GM13977 (cell line): Measurements from ENCODE around the gene CRAT.

Source experiments
- DNase-seq: peaks from one replicate; pipeline ENCODE4 v3.0.0; 2012; ENCODE audit warnings: low spot score
- CTCF ChIP-seq: IDR thresholded peaks from 2 replicates; pipeline ENCODE4 v1.5.1; 2012; ENCODE audit warnings: mild to moderate bottlenecking, control low read depth; ENCODE audit not compliant: insufficient read depth; ENCODE audit errors: extremely low read depth, missing control alignments
- in situ Hi-C: fragments of 300-500 bp; cut with MboI; formaldehyde crosslinking; loops from one replicate; pipeline ENCODE4 v1.12.0; 2022; ENCODE audit warnings: low sequenced_read_pairs, low pct_unique_long_range_greater_than_20kb, mixed read lengths, inconsistent platforms; ENCODE audit not compliant: unreplicated experiment

Gene CRAT

GRCh38 chr9:129079829-129080228 is 30.8 kb downstream of the CRAT start:
- in situ Hi-C loops: no loop called here
- DNase-seq: no peak
- no peak for TF ChIP-seq CTCF

- TF ChIP-seq CTCF: no peak
- in situ Hi-C loops: no loop called here
- no peak for DNase-seq
These were observed 31.7 kb downstream of the CRAT start for GRCh38 chr9:129078691-129079503.

DNA sequence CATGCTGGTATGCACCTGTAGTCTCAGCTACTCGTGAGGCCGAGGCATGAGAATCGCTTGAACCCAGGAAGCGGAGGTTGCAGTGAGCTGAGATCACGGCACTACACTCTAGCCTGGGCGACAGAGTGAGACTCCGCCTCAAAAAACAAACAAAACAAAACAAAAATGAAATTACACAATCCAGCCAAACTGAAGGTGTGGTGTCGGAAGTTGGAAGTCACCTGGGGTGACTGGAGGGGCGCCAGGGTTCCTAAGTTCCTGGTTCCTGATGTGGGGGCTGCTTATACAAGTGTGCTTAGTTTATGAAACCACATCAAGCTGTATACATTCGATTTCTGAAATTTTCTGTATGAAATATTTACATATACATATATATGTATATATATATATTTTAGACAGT is 33.4 kb downstream of the CRAT start:
- no peak for TF ChIP-seq CTCF
- DNase-seq: no peak
- in situ Hi-C loops: no loop called here

GRCh38 chr9:129076640-129077037 is 34.0 kb downstream of the CRAT start:
- no peak for DNase-seq
- no peak for TF ChIP-seq CTCF
- in situ Hi-C loops: no loop called here

- in situ Hi-C loops: no loop called here
These were observed 34.5 kb downstream of the CRAT start for GRCh38 chr9:129075996-129076639.

DNA sequence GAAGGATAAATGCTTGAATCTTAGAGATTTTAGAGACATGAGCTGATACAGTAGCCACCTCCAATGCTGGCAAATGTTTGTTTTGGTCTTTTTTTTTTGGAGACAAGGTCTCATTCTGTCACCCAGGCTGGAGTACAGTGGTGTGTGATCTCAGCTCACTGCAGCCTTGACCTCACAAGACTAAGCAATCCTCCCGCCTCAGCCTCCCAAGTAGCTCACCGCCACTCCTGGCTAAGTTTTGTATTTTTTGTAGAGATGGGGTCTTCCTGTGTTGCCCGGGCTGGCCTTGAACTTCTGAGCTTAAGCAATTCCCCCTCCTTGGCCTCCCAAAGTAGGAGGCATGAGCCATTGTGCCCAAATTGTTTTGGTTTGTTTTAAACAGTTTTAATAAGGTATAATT is 36.5 kb downstream of the CRAT start:
- in situ Hi-C loops: no loop called here

More at GRCh38 chr9:129075996-129076639, 34.5 kb downstream of the CRAT start:
- DNase-seq: no peak
- TF ChIP-seq CTCF: no peak

More for the DNA sequence above, 36.5 kb downstream of the CRAT start:
- DNase-seq: no peak
- TF ChIP-seq CTCF: no peak
